Anterior cingulate cortex (tissue), 58 donors: ENCODE data around the gene ZMIZ1.

Experiments
- DNase-seq, 58 donors: peaks; one replicate each; lab custom pipeline; 2025; lab: John Stamatoyannopoulos, UW

The ZMIZ1 gene

DNA sequence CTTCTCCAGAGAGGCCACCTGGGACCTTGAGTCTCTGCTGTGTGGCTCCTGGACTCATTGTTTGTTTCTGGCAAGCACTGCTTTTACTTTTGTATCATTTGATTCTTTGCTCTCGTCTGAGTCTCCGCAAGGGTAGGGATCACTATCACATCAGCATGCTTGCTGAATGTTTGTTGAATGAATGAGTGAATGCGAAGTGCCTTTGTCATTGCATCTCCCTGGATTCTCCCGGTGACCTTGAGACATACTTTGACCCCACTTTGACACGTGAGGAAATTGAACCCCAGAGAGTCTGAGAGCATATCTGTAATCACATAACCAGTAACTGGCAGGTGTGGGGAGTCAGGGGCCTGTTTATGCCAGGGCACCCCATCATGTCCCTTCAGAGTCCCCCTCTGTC is 92.8 kb downstream of the ZMIZ1 start:
- DNase-seq: no peak

DNA sequence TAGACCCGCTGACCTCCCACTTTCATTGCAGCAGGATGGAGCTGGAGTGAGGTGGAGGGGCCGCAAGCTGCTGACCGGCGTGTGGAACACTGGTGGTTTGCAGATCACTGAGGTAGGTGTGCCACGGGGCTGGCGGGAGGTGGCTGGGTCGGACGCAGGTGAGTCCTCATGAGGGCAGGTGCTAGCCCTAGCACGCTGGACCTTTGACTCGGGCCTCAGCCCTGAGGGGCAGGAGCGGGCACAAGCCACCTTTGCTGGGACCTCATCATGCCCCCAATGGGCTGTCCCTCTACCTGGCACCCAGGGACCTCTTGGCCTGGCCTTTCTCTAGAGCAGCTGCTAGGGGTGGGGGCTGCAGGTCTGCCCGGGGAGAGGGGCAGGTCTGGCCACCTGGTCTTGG is 93.3 kb downstream of the ZMIZ1 start:
- no peak for DNase-seq

DNA sequence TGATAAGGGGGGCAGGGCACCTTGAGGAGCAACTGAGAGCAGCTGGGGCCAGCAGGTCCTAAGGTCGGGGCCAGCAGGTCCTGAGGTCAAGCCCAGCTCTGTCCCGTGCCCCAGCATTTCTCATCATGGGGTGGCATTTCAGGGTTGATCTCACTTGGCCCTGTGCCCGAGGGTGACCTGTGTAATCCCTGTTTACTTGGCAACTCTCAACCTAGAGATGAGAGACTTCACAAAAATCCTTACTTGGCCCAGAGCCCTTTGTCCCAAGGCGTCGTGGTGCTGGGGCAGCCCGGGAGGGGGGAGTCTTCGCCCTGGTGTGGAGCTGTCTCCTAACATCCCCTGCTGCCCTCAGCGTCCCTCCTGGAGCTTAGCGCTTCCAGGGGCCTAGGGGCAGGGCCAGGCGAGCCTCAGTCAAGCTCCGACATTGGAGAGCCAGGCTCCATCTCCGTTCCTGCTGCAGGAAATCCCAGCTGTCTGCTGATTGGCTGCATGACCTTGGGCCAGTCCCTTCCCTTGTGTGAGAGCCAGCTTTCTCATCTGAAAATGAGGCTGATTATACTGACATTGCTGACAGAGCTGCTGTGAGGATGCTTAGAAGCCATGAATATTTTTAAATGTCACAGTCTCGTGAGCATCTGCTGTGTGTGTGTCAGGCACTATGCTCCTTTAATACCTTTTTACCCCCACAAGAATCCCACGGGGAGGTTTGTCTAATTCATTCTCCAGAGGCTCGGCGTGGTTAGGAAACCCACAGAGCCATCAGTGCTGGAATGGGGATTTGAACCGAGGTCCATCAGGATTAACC is 94.3 kb downstream of the ZMIZ1 start:
- DNase-seq: peak in 1 of 58 donors; percentile 41

- no peak for DNase-seq
These were observed 94.9 kb downstream of the ZMIZ1 start for GRCh38 chr10:79163666-79163975.

GRCh38 chr10:79164075-79164474 is 95.3 kb downstream of the ZMIZ1 start:
- no peak for DNase-seq

- no peak for DNase-seq
These were observed 96.5 kb downstream of the ZMIZ1 start for GRCh38 chr10:79165070-79165778.

- no peak for DNase-seq
These were observed 97.6 kb downstream of the ZMIZ1 start for GRCh38 chr10:79166312-79166721.

DNA sequence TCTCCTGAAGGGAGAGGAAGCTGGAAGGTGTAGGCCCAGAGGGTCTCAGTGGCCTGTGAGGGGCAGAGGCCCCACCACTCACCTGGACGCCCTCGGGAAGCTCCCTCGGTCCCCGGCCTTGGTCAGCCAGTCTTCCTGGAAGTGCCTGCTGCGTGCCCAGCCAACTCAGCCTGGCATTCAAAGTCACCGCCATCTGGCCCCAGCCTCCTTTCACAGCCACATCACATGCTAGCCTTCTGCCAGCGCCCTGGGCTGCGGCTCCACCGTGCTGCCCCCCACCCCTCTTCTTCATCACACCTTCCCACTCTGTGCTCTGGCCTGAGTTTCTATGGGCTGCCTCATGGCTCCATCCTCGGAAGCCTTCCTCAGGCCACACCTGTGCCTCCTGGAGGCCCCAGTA is 98.0 kb downstream of the ZMIZ1 start:
- DNase-seq: peak in 2 of 58 donors; percentile 21 to 26

DNA sequence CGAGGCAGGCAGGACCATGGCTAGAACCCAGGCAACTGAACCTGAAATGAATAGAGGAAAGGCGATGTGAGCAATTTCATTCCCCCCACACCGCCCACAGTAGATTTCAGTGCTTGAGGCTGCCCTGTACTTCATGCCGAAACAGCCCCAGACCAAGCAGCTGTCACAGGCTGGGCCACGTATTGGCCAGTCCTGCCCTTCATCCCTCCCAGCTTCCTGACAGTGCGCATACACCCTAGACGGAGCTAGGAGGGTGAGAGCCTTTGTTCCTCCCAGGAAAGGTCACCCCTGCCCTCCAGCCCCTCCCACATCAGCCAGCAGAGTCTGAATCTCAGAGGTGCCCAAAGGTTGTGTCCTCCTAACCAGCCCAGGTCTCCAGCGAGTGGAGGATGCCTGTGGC is 98.8 kb downstream of the ZMIZ1 start:
- no peak for DNase-seq

DNA sequence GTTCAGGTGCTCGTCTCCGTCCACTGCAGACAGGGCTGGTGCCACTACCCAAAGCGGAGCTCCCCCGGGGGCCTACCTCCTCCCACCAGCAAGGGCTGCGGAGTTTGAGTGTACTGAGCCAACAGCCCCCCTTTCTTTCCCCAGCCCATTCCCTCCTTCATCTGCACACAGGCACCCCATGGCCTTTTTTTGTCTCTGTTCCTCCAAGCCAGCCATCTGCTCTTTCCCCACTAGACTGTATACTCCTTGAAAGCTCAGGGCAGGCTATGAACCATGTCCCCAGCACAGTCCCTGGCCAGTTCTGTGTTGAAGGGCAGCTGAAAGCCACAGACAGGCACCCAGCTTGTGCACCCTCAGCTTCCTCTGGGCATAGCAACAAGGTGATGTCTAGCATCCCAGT is 99.4 kb downstream of the ZMIZ1 start:
- no peak for DNase-seq

GRCh38 chr10:79170226-79170752 is 101.5 kb downstream of the ZMIZ1 start:
- DNase-seq: no peak

DNA sequence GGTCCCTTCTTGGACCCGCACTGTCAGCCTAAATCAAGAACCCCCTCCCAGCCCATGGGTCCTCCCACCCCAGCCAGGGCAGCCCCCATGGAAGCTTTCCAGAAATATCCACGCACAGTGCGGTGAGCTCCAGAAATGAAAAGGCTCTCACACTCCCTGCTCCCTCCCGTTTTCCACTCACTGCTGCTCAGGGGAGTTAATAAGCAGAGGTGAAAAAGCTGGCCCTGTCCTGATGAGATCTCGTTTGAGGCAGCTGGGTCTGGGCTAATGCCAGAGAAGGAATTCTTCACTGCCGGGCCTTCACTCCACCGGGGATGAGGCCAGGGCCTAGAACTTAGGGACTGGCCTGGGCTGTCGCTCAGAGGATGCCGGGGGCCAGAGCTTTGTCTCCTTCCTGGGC is 102.2 kb downstream of the ZMIZ1 start:
- DNase-seq: no peak

DNA sequence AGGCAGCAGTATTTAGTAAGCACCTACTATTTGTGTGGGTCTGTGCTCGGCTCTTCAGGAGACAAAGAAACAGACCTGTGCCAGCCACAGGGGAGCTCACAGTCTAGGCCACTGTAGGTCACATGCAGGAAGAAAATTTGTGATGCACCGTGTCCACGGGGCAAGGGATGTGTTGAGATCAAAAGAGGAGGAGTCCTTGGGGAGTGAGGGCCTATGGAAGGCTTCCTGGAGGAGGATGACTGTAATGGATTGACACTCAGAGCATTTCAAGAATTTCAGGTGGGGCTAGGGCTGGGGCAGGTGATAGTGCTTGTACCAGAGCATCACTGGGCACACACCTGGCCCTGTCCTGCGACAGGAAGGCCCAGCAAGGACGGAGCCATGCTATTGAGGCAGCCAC is 102.7 kb downstream of the ZMIZ1 start:
- DNase-seq: no peak

- no peak for DNase-seq
These were observed 104.1 kb downstream of the ZMIZ1 start for GRCh38 chr10:79172881-79173280.

- no peak for DNase-seq
These were observed 105.0 kb downstream of the ZMIZ1 start for GRCh38 chr10:79173582-79174262.

- DNase-seq: no peak
These were observed 107.3 kb downstream of the ZMIZ1 start for GRCh38 chr10:79176052-79176501.

DNA sequence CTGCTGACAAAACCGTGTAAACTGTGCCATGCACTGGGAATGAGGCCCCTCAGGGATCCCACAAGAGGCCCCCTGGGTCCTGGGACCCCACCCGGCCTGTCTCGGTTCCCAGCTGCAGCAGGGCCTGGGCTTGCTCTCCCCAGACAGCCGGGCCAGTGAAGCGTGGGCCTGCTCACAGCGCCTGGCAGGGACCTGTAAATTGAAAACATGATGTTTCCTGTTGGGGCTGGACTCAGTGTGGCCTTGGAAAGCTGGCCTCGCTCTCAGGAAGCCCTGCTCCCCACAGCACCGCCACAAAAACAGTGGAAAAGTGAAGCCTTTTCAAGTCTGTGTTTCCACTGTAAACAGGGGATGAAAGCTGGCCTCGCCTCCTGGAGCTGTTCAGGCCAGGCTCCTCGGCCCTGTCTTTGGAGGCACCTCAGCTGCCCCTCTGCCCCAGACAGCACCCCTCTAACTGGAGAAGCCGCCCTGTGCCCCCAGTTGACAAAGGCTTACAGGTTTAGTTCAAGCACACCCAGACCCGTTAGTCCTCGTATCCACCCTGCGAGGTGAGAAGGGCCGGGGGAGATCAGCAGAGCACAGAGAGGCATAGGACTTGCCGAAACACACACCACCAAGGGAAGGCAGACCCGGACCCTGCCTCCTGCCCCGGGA is 108.3 kb downstream of the ZMIZ1 start:
- DNase-seq: peak in 4 of 58 donors; percentile 26 to 31 (median 27)

DNA sequence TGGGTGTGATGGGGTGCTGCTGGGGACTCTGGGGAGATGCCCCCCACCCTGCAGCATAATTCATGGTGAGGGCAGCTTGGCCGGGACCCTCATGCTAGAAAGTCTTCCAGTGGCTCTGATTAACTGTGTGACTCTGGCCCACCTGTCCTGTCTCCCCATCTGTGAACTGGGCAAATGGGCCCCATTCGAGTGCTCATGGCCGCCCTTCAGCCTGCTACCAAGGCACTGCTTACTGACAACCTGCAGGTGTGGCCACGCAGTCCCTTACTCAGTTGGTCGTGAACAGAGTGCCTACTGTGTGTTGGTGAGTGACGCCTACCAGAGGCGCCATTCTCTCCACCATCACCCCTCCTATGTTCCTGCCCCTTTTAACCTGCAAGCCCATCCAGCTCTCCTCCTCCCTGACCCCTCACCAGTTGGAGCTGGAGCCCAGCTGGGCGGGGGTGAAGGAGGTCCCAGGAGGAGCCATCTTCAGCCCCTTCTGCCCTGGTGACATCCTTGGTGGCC is 109.4 kb downstream of the ZMIZ1 start:
- DNase-seq: no peak

GRCh38 chr10:79178614-79179163 is 109.9 kb downstream of the ZMIZ1 start:
- DNase-seq: peak in 29 of 58 donors; percentile 24 to 74 (median 43)
